Fibroblast of skin of left quadriceps (primary cell): ENCODE data around the gene NLGN3.
A peak's percentile ranks its signal among the peaks of the same experiment; 100 is the strongest.

Experiments
- DNase-seq, 2 experiments: peaks; one replicate each; pipeline ENCODE4 v3.0.0-alpha.2; 2013; ENCODE audit warnings: low read depth in 2 of 2

NLGN3 gene

DNA sequence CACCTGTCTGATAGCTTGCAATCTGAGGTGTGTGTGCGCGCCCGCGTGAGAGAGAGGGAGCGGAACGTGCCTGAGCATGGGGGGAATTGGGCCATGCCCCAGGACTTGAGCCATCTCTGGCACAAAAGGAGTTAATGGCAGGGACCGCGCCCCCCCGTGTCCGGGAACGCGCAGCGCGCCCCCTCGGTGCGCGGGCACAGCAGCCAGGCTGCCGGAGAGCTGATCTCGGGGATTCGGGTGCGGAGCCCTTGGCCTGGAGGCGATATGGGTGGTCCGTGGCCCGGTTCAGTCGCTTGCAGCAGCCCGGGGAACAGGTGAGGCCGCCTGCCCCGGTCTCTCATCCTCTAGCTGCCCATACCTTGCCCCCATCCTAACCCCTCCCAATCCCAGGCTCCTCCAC lies at the start of gene NLGN3:
TSS of gene NLGN3 (plus strand) at position 191 of the 400 bp plus-strand sequence. CDS start 2,909 bp downstream, outside the sequence.
- no peak for DNase-seq

- DNase-seq: no peak
Observed at GRCh38 chrX:71095033-71095432, 49.6 kb upstream of the NLGN3 start.

GRCh38 chrX:71095555-71095980 lies 49.1 kb upstream of the NLGN3 start, which contains the start of gene FOXO4:
FOXO4 (plus strand) TSS chrX:71095851; CDS start chrX:71096529, 678 bp downstream.
- DNase-seq: peak; percentile 57

- no peak for DNase-seq
Observed at GRCh38 chrX:71095981-71096759, 48.5 kb upstream of the NLGN3 start.

- DNase-seq: no peak
Observed at GRCh38 chrX:71096760-71097032, 47.9 kb upstream of the NLGN3 start.

GRCh38 chrX:71098302-71098701 lies 46.3 kb upstream of the NLGN3 start:
- peak in 1 of 2 experiments; percentile 10 for DNase-seq

- no peak for DNase-seq
Observed at GRCh38 chrX:71098951-71099506, 45.6 kb upstream of the NLGN3 start.

GRCh38 chrX:71099736-71100135 lies 44.9 kb upstream of the NLGN3 start:
- DNase-seq: no peak

DNA sequence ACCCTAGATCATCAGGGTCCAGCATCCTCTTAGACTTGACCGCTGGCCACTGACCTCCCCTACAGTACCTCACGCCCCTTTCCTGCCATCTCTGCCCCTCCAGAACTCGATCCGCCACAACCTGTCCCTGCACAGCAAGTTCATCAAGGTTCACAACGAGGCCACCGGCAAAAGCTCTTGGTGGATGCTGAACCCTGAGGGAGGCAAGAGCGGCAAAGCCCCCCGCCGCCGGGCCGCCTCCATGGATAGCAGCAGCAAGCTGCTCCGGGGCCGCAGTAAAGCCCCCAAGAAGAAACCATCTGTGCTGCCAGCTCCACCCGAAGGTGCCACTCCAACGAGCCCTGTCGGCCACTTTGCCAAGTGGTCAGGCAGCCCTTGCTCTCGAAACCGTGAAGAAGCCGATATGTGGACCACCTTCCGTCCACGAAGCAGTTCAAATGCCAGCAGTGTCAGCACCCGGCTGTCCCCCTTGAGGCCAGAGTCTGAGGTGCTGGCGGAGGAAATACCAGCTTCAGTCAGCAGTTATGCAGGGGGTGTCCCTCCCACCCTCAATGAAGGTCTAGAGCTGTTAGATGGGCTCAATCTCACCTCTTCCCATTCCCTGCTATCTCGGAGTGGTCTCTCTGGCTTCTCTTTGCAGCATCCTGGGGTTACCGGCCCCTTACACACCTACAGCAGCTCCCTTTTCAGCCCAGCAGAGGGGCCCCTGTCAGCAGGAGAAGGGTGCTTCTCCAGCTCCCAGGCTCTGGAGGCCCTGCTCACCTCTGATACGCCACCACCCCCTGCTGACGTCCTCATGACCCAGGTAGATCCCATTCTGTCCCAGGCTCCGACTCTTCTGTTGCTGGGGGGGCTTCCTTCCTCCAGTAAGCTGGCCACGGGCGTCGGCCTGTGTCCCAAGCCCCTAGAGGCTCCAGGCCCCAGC lies 43.8 kb upstream of the NLGN3 start:
- no peak for DNase-seq

DNA sequence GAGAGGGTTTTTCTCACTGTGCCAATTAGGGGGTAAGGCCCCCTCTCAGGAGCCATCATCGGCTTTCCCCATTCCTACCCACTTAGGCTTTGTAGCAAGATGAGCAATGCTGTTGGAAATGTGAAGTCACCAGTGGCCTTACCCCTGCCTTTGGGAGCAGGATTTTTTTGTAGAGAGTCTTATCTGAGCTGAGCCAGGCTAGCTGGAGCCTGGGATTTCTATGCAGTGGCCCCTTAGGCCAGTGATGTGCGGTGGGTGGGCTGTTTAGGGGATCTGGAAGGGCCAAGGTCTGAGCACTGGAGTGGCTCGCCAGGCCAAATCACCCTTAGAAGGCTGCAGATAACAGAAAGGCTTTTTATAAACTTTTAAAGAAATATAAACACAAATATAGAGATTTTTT lies 42.3 kb upstream of the NLGN3 start:
- DNase-seq: no peak

DNA sequence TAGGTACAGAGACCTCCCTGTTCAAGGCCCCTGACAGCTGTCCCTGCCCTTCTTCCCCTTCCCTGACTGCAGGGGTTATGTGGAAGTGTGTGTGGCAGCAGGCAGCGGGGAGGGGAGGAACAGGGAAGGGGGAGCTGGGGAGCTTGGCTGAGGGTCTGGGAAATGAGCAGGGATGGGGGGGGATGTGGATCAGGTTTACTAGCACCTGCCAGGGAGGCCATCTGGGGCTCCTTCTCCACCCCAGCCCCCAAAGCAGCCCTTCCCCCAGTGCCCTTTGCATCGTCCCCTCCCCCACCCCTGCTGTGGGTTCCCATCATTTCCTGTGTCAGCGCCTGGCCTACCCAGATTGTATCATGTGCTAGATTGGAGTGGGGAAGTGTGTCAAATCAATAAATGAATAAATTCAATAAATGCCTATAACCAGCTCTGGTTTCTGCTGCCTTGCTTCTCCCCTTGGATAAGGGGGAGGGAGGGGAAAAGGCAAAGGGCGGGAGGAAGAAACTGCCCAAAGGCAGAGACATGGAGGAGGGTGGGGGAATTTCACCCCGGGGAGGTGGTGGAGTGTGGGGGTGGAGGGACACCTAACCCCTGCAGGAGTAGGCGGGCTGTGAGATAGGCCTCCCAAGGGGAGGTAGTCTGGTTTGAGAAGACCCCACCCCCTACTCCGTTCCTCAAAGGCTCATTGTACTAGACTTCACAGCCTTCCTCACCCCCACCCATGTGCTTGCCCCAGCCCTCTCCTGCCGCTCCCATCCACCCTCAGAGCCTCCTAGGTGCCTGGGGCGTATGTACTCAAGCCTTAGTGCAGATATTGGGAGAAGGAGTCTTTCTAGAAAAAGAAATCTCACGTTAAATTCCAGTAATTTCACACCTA lies 41.3 kb upstream of the NLGN3 start:
- no peak for DNase-seq

GRCh38 chrX:71105628-71106027 lies 39.0 kb upstream of the NLGN3 start:
- DNase-seq: no peak

GRCh38 chrX:71106427-71106826 lies 38.2 kb upstream of the NLGN3 start, which contains the start of gene CXorf65:
CXorf65 (minus strand) TSS chrX:71106740; CDS start chrX:71106556, 184 bp downstream.
- no peak for DNase-seq

GRCh38 chrX:71107245-71107644 lies 37.4 kb upstream of the NLGN3 start:
- DNase-seq: no peak

GRCh38 chrX:71107762-71108360 lies 36.8 kb upstream of the NLGN3 start:
- DNase-seq: no peak

DNA sequence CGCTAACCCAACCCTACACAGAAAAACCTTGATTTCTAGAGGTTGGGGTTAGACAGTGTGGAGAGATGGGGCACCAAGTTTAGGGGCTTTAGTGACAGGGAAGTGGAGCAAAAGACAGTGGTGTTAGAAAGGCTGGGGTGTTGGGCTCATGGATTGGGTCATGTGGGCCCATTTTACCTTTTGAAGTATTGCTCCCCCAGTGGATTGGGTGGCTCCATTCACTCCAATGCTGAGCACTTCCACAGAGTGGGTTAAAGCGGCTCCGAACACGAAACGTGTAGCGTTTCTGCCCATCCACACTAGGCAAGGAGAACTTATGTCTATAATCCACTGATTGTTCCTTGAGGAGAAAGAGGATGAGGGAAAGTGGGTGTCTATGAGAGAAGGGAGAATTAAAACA lies 35.6 kb upstream of the NLGN3 start:
- DNase-seq: no peak

- no peak for DNase-seq
Observed at GRCh38 chrX:71111141-71111843, 33.3 kb upstream of the NLGN3 start, which contains the start of gene IL2RG. IL2RG (minus strand) TSS chrX:71111577; CDS start chrX:71111539, 38 bp downstream.

- DNase-seq: no peak
Observed at GRCh38 chrX:71111921-71112431, 32.7 kb upstream of the NLGN3 start.

- DNase-seq: no peak
Observed at GRCh38 chrX:71117358-71117757, 27.3 kb upstream of the NLGN3 start.
